ENCODE results near the gene ATP6V1F.

- TF ChIP-seq CTCF (IDR thresholded peaks at IDR 0.05) (no peak), POLR2A (IDR thresholded peaks at IDR 0.05) (no peak)
Measured at GRCh38 chr7:128831994-128832879, 30.4 kb upstream of the ATP6V1F start.
